ENCODE measurements around the gene EPAS1.

DNA sequence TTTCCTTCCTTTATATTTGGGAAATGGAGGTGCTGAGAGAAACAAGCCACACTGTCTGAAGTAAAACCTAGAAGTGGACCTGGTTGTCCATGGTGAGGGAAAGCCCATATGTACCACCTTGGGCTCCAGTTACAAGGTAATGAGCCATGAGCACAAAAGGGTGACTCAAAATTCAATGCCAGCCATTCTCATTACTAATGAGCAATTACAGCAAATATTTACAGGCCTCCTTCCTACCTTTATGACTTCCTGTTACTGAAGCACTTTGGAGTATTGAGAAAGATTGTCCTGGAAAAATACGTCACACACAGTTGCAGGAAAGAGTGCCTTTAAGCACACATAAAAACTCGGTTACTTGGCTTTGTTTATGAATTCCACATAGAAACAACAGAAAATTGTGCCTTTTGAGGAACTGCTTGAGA lies 9.1 kb downstream of the EPAS1 start:
- TF ChIP-seq, protein P1, sequence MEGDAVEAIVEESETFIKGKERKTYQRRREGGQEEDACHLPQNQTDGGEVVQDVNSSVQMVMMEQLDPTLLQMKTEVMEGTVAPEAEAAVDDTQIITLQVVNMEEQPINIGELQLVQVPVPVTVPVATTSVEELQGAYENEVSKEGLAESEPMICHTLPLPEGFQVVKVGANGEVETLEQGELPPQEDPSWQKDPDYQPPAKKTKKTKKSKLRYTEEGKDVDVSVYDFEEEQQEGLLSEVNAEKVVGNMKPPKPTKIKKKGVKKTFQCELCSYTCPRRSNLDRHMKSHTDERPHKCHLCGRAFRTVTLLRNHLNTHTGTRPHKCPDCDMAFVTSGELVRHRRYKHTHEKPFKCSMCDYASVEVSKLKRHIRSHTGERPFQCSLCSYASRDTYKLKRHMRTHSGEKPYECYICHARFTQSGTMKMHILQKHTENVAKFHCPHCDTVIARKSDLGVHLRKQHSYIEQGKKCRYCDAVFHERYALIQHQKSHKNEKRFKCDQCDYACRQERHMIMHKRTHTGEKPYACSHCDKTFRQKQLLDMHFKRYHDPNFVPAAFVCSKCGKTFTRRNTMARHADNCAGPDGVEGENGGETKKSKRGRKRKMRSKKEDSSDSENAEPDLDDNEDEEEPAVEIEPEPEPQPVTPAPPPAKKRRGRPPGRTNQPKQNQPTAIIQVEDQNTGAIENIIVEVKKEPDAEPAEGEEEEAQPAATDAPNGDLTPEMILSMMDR (IDR thresholded peaks at IDR 0.05) = no peak
- TF ChIP-seq POLR2A (IDR thresholded peaks at IDR 0.05) = peak; percentile 74
